WTC11 (cell line): ENCODE measurements around the gene ZDHHC6.

Source experiments
- NFATC4 ChIP-seq: fragments of 250-450 bp; sonication (Bioruptor Pico); IDR thresholded peaks from 2 replicates; pipeline ENCODE4 v1.9.0; 2021; ENCODE audit warnings: mild to moderate bottlenecking
- TP53 ChIP-seq: sonication (generic); formaldehyde crosslinking; IDR thresholded peaks from 2 replicates; pipeline ENCODE4 v1.8.1; 2023; ENCODE audit warnings: mild to moderate bottlenecking, missing genetic modification reagents
- TF ChIP-seq, protein P1 (sequence below): fragments of 200-600 bp; IDR thresholded peaks from 2 replicates; pipeline ENCODE4 v1.8.0; 2022; ENCODE audit warnings: antibody characterized with exemption

DNA sequence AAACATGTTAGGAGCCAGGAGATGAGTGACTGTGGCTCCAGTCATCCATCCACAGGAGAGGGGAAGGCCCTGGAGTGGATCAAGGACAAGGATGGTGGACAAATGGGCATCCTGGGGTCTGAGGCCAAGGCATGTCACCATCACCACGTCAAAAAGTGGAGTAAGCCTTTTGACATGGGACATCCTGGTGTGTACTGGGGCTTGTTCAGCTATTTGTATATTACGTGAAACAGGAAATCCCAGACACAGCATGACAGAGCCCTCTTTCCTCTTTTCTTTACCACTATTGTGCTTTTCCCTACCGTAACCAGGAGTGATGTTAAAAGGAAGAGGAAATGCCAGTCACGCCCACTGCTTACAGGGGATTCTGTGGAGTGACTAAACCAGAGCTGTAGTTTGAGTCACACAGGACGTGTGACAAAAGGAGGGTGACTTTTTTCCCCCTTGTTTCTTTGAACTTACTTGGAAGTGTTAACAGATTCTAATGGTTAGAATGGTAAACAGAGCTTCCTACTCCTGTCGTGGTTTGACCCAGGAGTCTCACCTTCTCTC lies 57.4 kb downstream of the ZDHHC6 start:
- TF ChIP-seq, protein P1, sequence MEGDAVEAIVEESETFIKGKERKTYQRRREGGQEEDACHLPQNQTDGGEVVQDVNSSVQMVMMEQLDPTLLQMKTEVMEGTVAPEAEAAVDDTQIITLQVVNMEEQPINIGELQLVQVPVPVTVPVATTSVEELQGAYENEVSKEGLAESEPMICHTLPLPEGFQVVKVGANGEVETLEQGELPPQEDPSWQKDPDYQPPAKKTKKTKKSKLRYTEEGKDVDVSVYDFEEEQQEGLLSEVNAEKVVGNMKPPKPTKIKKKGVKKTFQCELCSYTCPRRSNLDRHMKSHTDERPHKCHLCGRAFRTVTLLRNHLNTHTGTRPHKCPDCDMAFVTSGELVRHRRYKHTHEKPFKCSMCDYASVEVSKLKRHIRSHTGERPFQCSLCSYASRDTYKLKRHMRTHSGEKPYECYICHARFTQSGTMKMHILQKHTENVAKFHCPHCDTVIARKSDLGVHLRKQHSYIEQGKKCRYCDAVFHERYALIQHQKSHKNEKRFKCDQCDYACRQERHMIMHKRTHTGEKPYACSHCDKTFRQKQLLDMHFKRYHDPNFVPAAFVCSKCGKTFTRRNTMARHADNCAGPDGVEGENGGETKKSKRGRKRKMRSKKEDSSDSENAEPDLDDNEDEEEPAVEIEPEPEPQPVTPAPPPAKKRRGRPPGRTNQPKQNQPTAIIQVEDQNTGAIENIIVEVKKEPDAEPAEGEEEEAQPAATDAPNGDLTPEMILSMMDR: no peak
- TF ChIP-seq TP53 (no peak), NFATC4 (CRISPR knock-in tag) (no peak)
